ENCODE measurements around the gene HAGHL. TPM values are rescaled to one million over a fixed set of nuclear protein-coding genes. Genes with fewer than 3 reads are reported as not detected.

The HAGHL gene
- total RNA-seq, 4 donors from 2014 or later = 1.7 to 5.7 (median 4.8) TPM; not detected in 1

GRCh38 chr16:759110-759910 lies 32.4 kb downstream of the HAGHL start:
- TF ChIP-seq CTCF (IDR thresholded peaks at IDR 0.05) (peak in 1 of 6 experiments; percentile 25), POLR2A (IDR thresholded peaks at IDR 0.05) (no peak)
- intact Hi-C loops (cut with DNase I) = no loop called here
- H3K9me3 ChIP-seq = no peaks in the 10 kb centered on the region
- 56 to 88% methylated on average over 16 to 18 of the region's 34 CpGs for WGBS, 2 donors
- H3K4me3 ChIP-seq = no peak overlapping the region
- no peak for DNase-seq
- peaks cover 0 to 56% (median 0%) of the 10 kb centered on the region in 4 donors for H3K27me3 ChIP-seq
- no peaks in the 10 kb centered on the region for H3K36me3 ChIP-seq
- peak overlapping the region; percentile 34 to 68 (median 60) for H3K27ac ChIP-seq
- peaks cover 7 to 54% (median 12%) of the 10 kb centered on the region in 3 donors for H3K4me1 ChIP-seq

DNA sequence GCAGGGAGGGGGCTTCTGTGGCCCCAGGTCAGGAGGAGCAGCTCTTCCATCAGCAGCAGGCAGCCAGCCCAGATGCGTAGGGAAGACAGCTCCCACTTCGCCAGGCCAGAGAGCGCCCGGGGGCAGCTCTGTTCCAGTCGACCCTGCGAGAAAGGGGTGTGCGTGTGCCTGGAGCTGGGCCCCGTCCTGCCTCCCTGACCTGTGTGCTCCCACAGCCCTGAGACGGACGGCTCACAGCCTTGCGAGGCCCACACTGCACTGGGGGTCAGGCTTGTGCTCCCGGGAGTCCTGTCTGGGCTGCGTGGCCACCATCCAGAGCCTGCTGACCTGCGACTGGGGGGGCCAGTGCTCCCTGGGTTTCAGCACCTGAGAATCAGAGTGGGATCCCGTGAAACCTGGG lies 33.2 kb downstream of the HAGHL start:
- no peak overlapping the region for H3K4me3 ChIP-seq
- TF ChIP-seq POLR2A (IDR thresholded peaks at IDR 0.05) = no peak
- WGBS, 2 donors = no CpG with 5 or more reads among the region's 15 CpGs
- peaks cover 7 to 47% (median 12%) of the 10 kb centered on the region in 3 donors for H3K4me1 ChIP-seq
- no peaks in the 10 kb centered on the region for H3K9me3 ChIP-seq
- peaks cover 0 to 57% (median 0%) of the 10 kb centered on the region in 4 donors for H3K27me3 ChIP-seq
- no peak for DNase-seq
- intact Hi-C loops (cut with DNase I) = no loop called here
- no peaks in the 10 kb centered on the region for H3K36me3 ChIP-seq
- H3K27ac ChIP-seq = peak overlapping the region; percentile 34 to 68 (median 60)

- Histone ChIP-seq H3K9me3 (no peaks in the 10 kb centered on the region), H3K36me3 (no peaks in the 10 kb centered on the region), H3K4me3 (no peak within 1 kb of the TSS), H3K4me1 (peaks cover 7 to 47% (median 12%) of the 10 kb centered on the region in 3 donors), H3K27ac (peak within 1 kb of the TSS; percentile 34 to 68 (median 60)), H3K27me3 (peaks cover 0 to 56% (median 0%) of the 10 kb centered on the region in 4 donors)
- intact Hi-C loops (cut with DNase I) = no loop called here
- no peak for DNase-seq
- TF ChIP-seq POLR2A (IDR thresholded peaks at IDR 0.05) (no peak), CTCF (IDR thresholded peaks at IDR 0.05) (no peak)
- WGBS, 2 donors = 91 to 92% methylated on average over 6 to 9 of the region's 37 CpGs
These were observed 33.8 kb downstream of the HAGHL start, which contains the start of gene MSLN for GRCh38 chr16:760545-761343. MSLN (plus strand) TSS chr16:760734; CDS start chr16:762681, 1,947 bp downstream.

DNA sequence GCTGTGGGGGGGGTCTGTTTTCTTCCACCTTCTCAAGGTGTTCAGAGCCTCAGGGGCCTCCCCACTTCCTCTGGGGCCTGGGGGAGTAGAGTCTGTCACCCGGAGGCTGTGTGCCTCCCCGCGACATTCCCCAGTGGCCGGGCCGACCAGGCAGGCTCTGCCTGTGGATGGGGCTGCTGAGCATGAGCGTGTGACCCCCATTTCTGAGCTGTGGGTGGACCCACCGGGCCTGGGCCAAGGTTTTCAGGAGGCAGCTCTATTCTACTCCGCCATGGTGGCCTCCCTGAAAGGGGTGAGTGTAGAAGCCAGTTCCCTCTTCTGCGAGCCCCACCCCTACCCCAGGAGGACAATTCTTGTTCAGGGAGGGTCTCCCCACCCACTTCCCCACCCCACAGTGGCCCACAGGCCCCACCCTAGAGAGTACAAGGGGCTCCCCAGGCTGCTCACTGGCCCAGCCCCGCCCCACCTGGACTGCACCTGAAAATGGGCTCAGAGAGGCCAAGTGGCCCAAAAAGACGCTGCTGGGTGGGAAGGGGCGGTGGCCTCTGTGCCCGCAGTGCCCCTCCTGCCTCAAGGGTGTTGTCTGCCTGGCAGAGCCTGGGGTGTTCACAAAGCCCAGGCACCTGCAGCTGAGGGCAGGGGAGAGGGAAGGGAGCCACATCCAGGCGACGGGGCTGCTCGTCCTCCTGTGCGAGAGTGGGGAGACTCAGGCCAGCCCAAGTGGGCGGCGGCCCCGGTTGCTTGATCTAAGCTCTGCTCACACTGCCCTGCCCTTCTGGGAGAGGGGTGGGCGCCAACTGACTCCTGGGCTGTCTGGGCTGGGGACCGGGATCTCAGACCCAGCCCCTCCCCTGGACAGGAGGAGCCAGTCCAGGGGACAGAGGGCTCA lies 35.0 kb downstream of the HAGHL start:
- no peaks in the 10 kb centered on the region for H3K9me3 ChIP-seq
- H3K4me1 ChIP-seq = peaks cover 7 to 47% (median 12%) of the 10 kb centered on the region in 3 donors
- no peak overlapping the region for H3K4me3 ChIP-seq
- H3K27me3 ChIP-seq = peaks cover 0 to 51% (median 0%) of the 10 kb centered on the region in 4 donors
- DNase-seq = no peak
- H3K36me3 ChIP-seq = no peaks in the 10 kb centered on the region
- H3K27ac ChIP-seq = peak overlapping the region in 1 of 4 donors; percentile 49
- WGBS, 2 donors = 80% methylated on average over 3 of the region's 22 CpGs; no CpG with 5 or more reads in 1 of the 2 donors
- no peak for TF ChIP-seq POLR2A (IDR thresholded peaks at IDR 0.05)
- TF ChIP-seq CTCF (IDR thresholded peaks at IDR 0.05) = no peak
- intact Hi-C loops (cut with DNase I) = no loop called here

Data from esophagus squamous epithelium (tissue), 5 donors.